Fibroblast of lung (primary cell): ENCODE measurements around the gene ADAR.

Experiments
- EZH2 ChIP-seq: IDR thresholded peaks from 2 replicates; pipeline ENCODE4 v1.5.1; 2012; ENCODE audit warnings: low read length, control low read depth, mild to moderate bottlenecking; ENCODE audit errors: missing control alignments
- TF ChIP-seq, protein P1 (sequence below), 2 donors: IDR thresholded peaks in 1 of 2; conservative IDR thresholded peaks in 1 of 2; 1 replicate in 1 of 2; 2 replicates in 1 of 2; pipeline ENCODE4 v1.5.1; 2011 to 2012; ENCODE audit warnings: low read length in 2 of 2, control low read depth in 1 of 2, inconsistent platforms in 1 of 2, low read depth in 1 of 2, mild to moderate bottlenecking in 1 of 2

DNA sequence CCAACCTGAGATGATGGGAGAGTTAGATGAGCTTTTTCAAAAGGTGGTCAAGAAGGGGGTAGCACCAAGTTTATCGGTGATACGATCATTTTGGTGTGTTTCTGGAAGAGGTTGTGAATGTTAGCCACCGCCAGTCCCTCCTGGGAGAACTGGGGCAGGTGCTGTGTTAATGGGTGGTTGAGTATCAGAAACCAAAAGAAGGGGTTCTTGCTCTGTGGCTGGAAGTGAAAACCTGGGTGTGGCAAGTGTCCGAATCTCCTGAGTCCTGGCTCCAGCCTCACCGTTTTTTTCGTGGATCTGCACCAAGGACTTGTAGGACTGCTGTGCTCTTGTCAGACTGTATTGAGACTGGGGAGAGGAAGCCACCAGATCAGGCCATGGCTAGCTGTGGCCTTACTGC is 57.3 kb downstream of the ADAR start:
- TF ChIP-seq, protein P1, sequence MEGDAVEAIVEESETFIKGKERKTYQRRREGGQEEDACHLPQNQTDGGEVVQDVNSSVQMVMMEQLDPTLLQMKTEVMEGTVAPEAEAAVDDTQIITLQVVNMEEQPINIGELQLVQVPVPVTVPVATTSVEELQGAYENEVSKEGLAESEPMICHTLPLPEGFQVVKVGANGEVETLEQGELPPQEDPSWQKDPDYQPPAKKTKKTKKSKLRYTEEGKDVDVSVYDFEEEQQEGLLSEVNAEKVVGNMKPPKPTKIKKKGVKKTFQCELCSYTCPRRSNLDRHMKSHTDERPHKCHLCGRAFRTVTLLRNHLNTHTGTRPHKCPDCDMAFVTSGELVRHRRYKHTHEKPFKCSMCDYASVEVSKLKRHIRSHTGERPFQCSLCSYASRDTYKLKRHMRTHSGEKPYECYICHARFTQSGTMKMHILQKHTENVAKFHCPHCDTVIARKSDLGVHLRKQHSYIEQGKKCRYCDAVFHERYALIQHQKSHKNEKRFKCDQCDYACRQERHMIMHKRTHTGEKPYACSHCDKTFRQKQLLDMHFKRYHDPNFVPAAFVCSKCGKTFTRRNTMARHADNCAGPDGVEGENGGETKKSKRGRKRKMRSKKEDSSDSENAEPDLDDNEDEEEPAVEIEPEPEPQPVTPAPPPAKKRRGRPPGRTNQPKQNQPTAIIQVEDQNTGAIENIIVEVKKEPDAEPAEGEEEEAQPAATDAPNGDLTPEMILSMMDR (conservative IDR thresholded peaks at IDR 0.05 in 1 of 2, IDR thresholded peaks at IDR 0.05 in 1 of 2; ENCODE audit: low read depth in 1 of 2, low read length in 2 of 2) = no peak
- TF ChIP-seq EZH2 = no peak
